ENCODE measurements around the gene IKBKG. TPM values are rescaled to one million over a fixed set of nuclear protein-coding genes. Genes with fewer than 3 reads are reported as not detected.
"Not testable (repeated sequence)": the region's sequence is repeated elsewhere in the genome, so short reads cannot be mapped to it uniquely, and the experiment has no call there.

The IKBKG gene
- total and polyA plus RNA-seq, 3 donors from 2014 or later: 27.9 to 38.7 (median 28.1) TPM

DNA sequence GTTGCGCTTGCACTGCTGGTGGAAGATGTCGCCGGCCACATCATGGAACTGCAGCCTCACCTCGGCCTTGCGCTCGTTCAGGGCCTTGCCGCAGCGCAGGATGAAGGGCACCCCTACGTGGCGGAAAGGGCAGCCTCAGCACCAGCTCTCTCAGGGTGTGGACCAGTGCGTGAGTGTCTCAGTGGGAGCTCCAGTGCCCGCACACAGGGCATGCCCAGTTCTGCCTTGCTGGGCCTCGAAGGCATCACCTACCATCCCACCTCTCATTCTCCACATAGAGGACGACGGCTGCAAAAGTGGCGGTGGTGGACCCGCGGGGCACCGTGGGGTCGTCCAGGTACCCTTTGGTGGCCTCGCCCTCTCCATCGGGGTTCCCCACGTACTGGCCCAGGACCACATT lies 14.7 kb upstream of the IKBKG start:
- H3K27ac ChIP-seq: no peak overlapping the region
- TF ChIP-seq CTCF (IDR thresholded peaks at IDR 0.05) (no peak), POLR2A (IDR thresholded peaks at IDR 0.05) (no peak)
- no peak overlapping the region for H3K4me3 ChIP-seq
- intact Hi-C loops (cut with DNase I; ENCODE audit: low total_unique reads): no loop called here
- DNase-seq: no peak
- WGBS, 2 donors: 88% methylated on average over 14 of the region's 23 CpGs; no CpG with 5 or more reads in 1 of the 2 donors
- no peaks in the 10 kb centered on the region for H3K36me3 ChIP-seq (ENCODE audit: low read depth, missing control alignments)
- no peaks in the 10 kb centered on the region for H3K4me1 ChIP-seq
- no peaks in the 10 kb centered on the region for H3K9me3 ChIP-seq
- no peaks in the 10 kb centered on the region for H3K27me3 ChIP-seq

DNA sequence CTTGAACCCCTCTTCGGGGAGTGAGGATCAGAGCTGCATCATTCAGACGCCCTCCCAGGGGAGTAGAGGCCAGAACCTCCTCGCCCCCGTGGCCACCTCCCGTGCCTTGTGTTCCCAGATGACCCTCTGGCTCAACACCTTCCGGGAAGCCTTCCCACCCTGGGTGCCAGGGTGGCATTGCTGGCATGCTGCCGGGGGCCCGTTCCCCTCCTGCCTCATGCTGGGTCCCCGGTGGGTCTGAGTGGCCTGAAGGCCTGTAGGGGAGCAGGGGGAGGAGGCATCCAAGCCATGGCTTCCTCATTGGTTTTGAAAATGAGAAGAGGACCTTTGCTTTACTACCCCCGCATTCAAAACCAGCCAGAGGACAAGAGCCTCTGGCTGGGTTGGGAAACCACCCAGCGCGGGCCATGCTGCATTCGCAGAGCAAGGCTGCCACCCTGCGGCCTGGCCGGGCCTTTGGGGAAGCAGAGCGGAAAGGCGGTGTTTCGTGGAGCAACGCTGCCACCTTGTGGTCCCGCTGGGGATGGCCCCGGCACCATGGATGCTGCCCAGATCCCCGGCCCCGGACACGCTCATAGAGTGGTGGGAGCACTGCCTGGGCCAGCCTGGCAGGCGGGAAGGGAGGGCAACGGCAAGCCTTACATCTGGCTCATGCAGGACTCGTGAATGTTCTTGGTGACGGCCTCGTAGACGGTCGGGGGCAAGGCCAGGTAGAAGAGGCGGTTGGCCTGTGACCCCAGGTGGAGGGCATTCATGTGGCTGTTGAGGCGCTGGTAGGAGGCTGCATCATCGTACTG lies 12.7 kb upstream of the IKBKG start:
- Histone ChIP-seq H3K27ac (no peak overlapping the region), H3K9me3 (no peaks in the 10 kb centered on the region), H3K27me3 (no peaks in the 10 kb centered on the region), H3K4me3 (no peak overlapping the region), H3K4me1 (no peaks in the 10 kb centered on the region), H3K36me3 (ENCODE audit: low read depth, missing control alignments) (no peaks in the 10 kb centered on the region)
- 34% methylated on average over 27 of the region's 34 CpGs; no CpG with 5 or more reads in 1 of the 2 donors for WGBS, 2 donors
- intact Hi-C loops (cut with DNase I; ENCODE audit: low total_unique reads): no loop called here
- no peak for TF ChIP-seq POLR2A (IDR thresholded peaks at IDR 0.05)
- peak; percentile 72 to 97 (median 96) for TF ChIP-seq CTCF (IDR thresholded peaks at IDR 0.05)
- DNase-seq: peak; percentile 85

DNA sequence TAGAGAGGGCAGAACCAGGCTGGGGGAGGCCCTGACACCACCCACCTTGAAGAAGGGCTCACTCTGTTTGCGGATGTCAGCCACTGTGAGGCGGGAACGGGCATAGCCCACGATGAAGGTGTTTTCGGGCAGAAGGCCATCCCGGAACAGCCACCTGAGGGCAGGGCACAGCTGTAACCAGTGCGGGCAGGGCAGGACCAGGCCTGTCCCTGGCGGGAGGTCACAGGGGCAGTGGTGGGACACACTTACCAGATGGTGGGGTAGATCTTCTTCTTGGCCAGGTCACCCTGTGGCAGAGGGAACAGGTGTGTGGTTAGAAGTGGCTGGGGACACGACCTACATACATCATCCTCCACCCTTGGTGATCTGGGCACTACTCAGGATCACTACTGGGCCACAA lies 11.5 kb upstream of the IKBKG start:
- WGBS, 2 donors: 65 to 80% methylated on average over 4 to 5 of the region's 9 CpGs
- no peaks in the 10 kb centered on the region for H3K27me3 ChIP-seq
- no peak for DNase-seq
- intact Hi-C loops (cut with DNase I; ENCODE audit: low total_unique reads): no loop called here
- H3K36me3 ChIP-seq (ENCODE audit: low read depth, missing control alignments): no peaks in the 10 kb centered on the region
- H3K4me3 ChIP-seq: no peak overlapping the region
- TF ChIP-seq POLR2A (IDR thresholded peaks at IDR 0.05): no peak
- no peak for TF ChIP-seq CTCF (IDR thresholded peaks at IDR 0.05)
- H3K4me1 ChIP-seq: no peaks in the 10 kb centered on the region
- no peak overlapping the region for H3K27ac ChIP-seq
- H3K9me3 ChIP-seq: no peaks in the 10 kb centered on the region

GRCh38 chrX:154539077-154539476 lies 8.3 kb upstream of the IKBKG start:
- DNase-seq: no peak
- 60 to 87% methylated on average over 5 to 8 of the region's 8 CpGs for WGBS, 2 donors
- Histone ChIP-seq H3K27me3 (no peaks in the 10 kb centered on the region), H3K9me3 (no peaks in the 10 kb centered on the region), H3K27ac (no peak overlapping the region), H3K4me3 (no peak overlapping the region), H3K36me3 (ENCODE audit: low read depth, missing control alignments) (no peaks in the 10 kb centered on the region), H3K4me1 (peaks cover 14% of the 10 kb centered on the region)
- TF ChIP-seq POLR2A (IDR thresholded peaks at IDR 0.05): no peak
- no peak for TF ChIP-seq CTCF (IDR thresholded peaks at IDR 0.05)
- intact Hi-C loops (cut with DNase I; ENCODE audit: low total_unique reads): no loop called here

GRCh38 chrX:154540365-154540764 lies 7.1 kb upstream of the IKBKG start:
- WGBS, 2 donors: 79 to 80% methylated on average over 5 to 7 of the region's 7 CpGs
- H3K27me3 ChIP-seq; intact Hi-C loops (cut with DNase I; ENCODE audit: low total_unique reads); DNase-seq; H3K4me3 ChIP-seq; H3K27ac ChIP-seq; H3K36me3 ChIP-seq (ENCODE audit: low read depth, missing control alignments); H3K9me3 ChIP-seq: not testable (repeated sequence)
- peaks cover 14% of the 10 kb centered on the region for H3K4me1 ChIP-seq
